GM21786 (cell line): Measurements from ENCODE around the gene SLC25A34.

Experiments
- ATAC-seq: cut with Tn5 transposase; IDR thresholded peaks from one replicate; pipeline ENCODE4 v1.9.1; 2021; ENCODE audit not compliant: unreplicated experiment

The SLC25A34 gene

GRCh38 chr1:15714406-15715136 lies 21.5 kb upstream of the SLC25A34 start:
- no peak for ATAC-seq

GRCh38 chr1:15717418-15718125 lies 18.5 kb upstream of the SLC25A34 start:
- no peak for ATAC-seq

GRCh38 chr1:15718199-15718601 lies 17.9 kb upstream of the SLC25A34 start:
- no peak for ATAC-seq

- no peak for ATAC-seq
Measured at GRCh38 chr1:15719381-15720120, 16.5 kb upstream of the SLC25A34 start.

GRCh38 chr1:15720861-15721260 lies 15.2 kb upstream of the SLC25A34 start:
- no peak for ATAC-seq

- ATAC-seq: no peak
Measured at GRCh38 chr1:15722411-15722810, 13.6 kb upstream of the SLC25A34 start.

- no peak for ATAC-seq
Measured at GRCh38 chr1:15722836-15723532, 13.1 kb upstream of the SLC25A34 start.

- ATAC-seq: no peak
Measured at GRCh38 chr1:15723631-15724246, 12.3 kb upstream of the SLC25A34 start.

GRCh38 chr1:15724949-15725880 lies 10.8 kb upstream of the SLC25A34 start:
- no peak for ATAC-seq

GRCh38 chr1:15726508-15726907 lies 9.6 kb upstream of the SLC25A34 start:
- ATAC-seq: no peak

- ATAC-seq: no peak
Measured at GRCh38 chr1:15727021-15727420, 9.0 kb upstream of the SLC25A34 start.

GRCh38 chr1:15727424-15727823 lies 8.6 kb upstream of the SLC25A34 start:
- no peak for ATAC-seq

GRCh38 chr1:15727866-15728534 lies 8.1 kb upstream of the SLC25A34 start:
- ATAC-seq: no peak

- no peak for ATAC-seq
Measured at GRCh38 chr1:15728937-15729657, 7.0 kb upstream of the SLC25A34 start.

GRCh38 chr1:15730423-15730822 lies 5.6 kb upstream of the SLC25A34 start:
- no peak for ATAC-seq

- no peak for ATAC-seq
Measured at GRCh38 chr1:15730936-15731335, 5.1 kb upstream of the SLC25A34 start.

GRCh38 chr1:15731735-15732685 lies 4.0 kb upstream of the SLC25A34 start:
- no peak for ATAC-seq
